WTC11 (cell line): Measurements from ENCODE around the gene BOLA3. TPM values are rescaled to one million over a fixed set of nuclear protein-coding genes. Genes with fewer than 3 reads are reported as not detected.

Source experiments
- ATAC-seq: fragments of 200-7000 bp; cut with Tn5 transposase; 2 replicates; pipeline ENCODE4 v1.10.0; 2021; ENCODE audit warnings: mild to moderate bottlenecking, moderate library complexity
- CTCF ChIA-PET: fragments of 300-600 bp; sonication (Branson Sonifier 250); formaldehyde crosslinking; loops from one replicate; lab custom pipeline; 2021; ENCODE audit warnings: antibody characterized with exemption; lab: Charles Lee
- POLR2A ChIA-PET: fragments of 350-600 bp; sonication (Branson Sonifier 250); formaldehyde crosslinking; loops from one replicate; lab custom pipeline; 2021; ENCODE audit warnings: antibody characterized with exemption; lab: Charles Lee
- DNase-seq: peaks from one replicate; pipeline ENCODE4 v3.0.0; 2021; ENCODE audit warnings: low spot score
- H3K27ac Mint-ChIP-seq: 2 replicates; pipeline ENCODE4 v1.8.0; 2021; ENCODE audit warnings: mixed read lengths
- H3K27me3 Mint-ChIP-seq: 2 replicates; pipeline ENCODE4 v1.8.0; 2021; ENCODE audit warnings: low read depth, mild to moderate bottlenecking, moderate library complexity, mixed read lengths
- H3K36me3 Mint-ChIP-seq: 2 replicates; pipeline ENCODE4 v1.8.0; 2021; ENCODE audit warnings: mixed read lengths
- H3K4me1 Mint-ChIP-seq: 2 replicates; pipeline ENCODE4 v1.8.0; 2022; ENCODE audit warnings: mixed read lengths
- H3K4me3 Mint-ChIP-seq: 2 replicates; pipeline ENCODE4 v1.8.0; 2021; ENCODE audit warnings: mild to moderate bottlenecking, moderate library complexity, mixed read lengths
- H3K9me3 Mint-ChIP-seq: 2 replicates; pipeline ENCODE4 v1.8.0; 2021; ENCODE audit warnings: mixed read lengths
- ARID4B ChIP-seq: sonication (generic); formaldehyde crosslinking; IDR thresholded peaks from 2 replicates; pipeline ENCODE4 v1.8.0; 2023; ENCODE audit warnings: missing genetic modification reagents, mild to moderate bottlenecking, borderline replicate concordance
- CTCF ChIP-seq: fragments of 200-600 bp; IDR thresholded peaks from 2 replicates; pipeline ENCODE4 v1.8.0; 2022; ENCODE audit warnings: antibody characterized with exemption
- E2F4 ChIP-seq: sonication (generic); formaldehyde crosslinking; IDR thresholded peaks from 2 replicates; pipeline ENCODE4 v1.8.1; 2022; ENCODE audit warnings: low read depth, mild to moderate bottlenecking, moderate library complexity, missing genetic modification reagents, borderline replicate concordance
- FOXJ3 ChIP-seq: sonication (generic); formaldehyde crosslinking; IDR thresholded peaks from 2 replicates; pipeline ENCODE4 v1.9.0; 2021; ENCODE audit warnings: missing genetic modification reagents, mild to moderate bottlenecking, borderline replicate concordance
- NFE2L1 ChIP-seq: sonication (generic); formaldehyde crosslinking; IDR thresholded peaks from 2 replicates; pipeline ENCODE4 v1.8.1; 2023; ENCODE audit warnings: missing genetic modification reagents
- PREB ChIP-seq: sonication (generic); formaldehyde crosslinking; IDR thresholded peaks from 2 replicates; pipeline ENCODE4 v1.8.1; 2022; ENCODE audit warnings: mild to moderate bottlenecking, missing genetic modification reagents, moderate library complexity, borderline replicate concordance
- PRRX2 ChIP-seq: fragments of 250-450 bp; sonication (Bioruptor Pico); IDR thresholded peaks from 2 replicates; pipeline ENCODE4 v1.8.0; 2021; ENCODE audit warnings: mild to moderate bottlenecking
- SMAD3 ChIP-seq: sonication (generic); formaldehyde crosslinking; IDR thresholded peaks from 2 replicates; pipeline ENCODE4 v1.8.0; 2022; ENCODE audit warnings: missing genetic modification reagents, mild to moderate bottlenecking, borderline replicate concordance
- TCF7 ChIP-seq: sonication (generic); formaldehyde crosslinking; IDR thresholded peaks from 2 replicates; pipeline ENCODE4 v1.8.0; 2022; ENCODE audit warnings: mild to moderate bottlenecking, low read depth, missing genetic modification reagents, moderate library complexity
- TEAD1 ChIP-seq: sonication (generic); formaldehyde crosslinking; IDR thresholded peaks from 2 replicates; pipeline ENCODE4 v1.8.0; 2022; ENCODE audit warnings: mild to moderate bottlenecking, missing genetic modification reagents
- TP53 ChIP-seq: sonication (generic); formaldehyde crosslinking; IDR thresholded peaks from 2 replicates; pipeline ENCODE4 v1.8.1; 2023; ENCODE audit warnings: mild to moderate bottlenecking, missing genetic modification reagents
- ZMAT4 ChIP-seq: fragments of 250-450 bp; sonication (Bioruptor Pico); IDR thresholded peaks from 2 replicates; pipeline ENCODE4 v1.9.0; 2021; ENCODE audit warnings: mild to moderate bottlenecking
- ZNF138 ChIP-seq: sonication (generic); formaldehyde crosslinking; conservative IDR thresholded peaks from 2 replicates; pipeline ENCODE4 v1.8.1; 2022; ENCODE audit warnings: mild to moderate bottlenecking, moderate library complexity, missing genetic modification reagents
- ZNF416 ChIP-seq: fragments of 250-450 bp; sonication (Bioruptor Pico); IDR thresholded peaks from 2 replicates; pipeline ENCODE4 v1.9.0; 2021; ENCODE audit warnings: mild to moderate bottlenecking, inconsistent platforms
- total RNA-seq: library from RNA; stranded (reverse); gene quantifications from 3 replicates; pipeline ENCODE4 v1.2.3, GENCODE V29; 2021
- TF ChIP-seq, protein P1 (sequence below): sonication (generic); formaldehyde crosslinking; IDR thresholded peaks from 2 replicates; pipeline ENCODE4 v1.8.1; 2023; ENCODE audit warnings: mild to moderate bottlenecking, missing genetic modification reagents
- TF ChIP-seq, protein P2 (sequence below): sonication (generic); formaldehyde crosslinking; IDR thresholded peaks from 2 replicates; pipeline ENCODE4 v1.8.1; 2022; ENCODE audit warnings: mild to moderate bottlenecking, moderate library complexity, missing genetic modification reagents
- TF ChIP-seq, protein P3 (sequence below): sonication (generic); formaldehyde crosslinking; IDR thresholded peaks from 2 replicates; pipeline ENCODE4 v1.8.0; 2023; ENCODE audit warnings: missing genetic modification reagents
- TF ChIP-seq, protein P4 (sequence below): sonication (generic); formaldehyde crosslinking; IDR thresholded peaks from 2 replicates; pipeline ENCODE4 v1.8.0; 2022; ENCODE audit warnings: mild to moderate bottlenecking, missing genetic modification reagents
- TF ChIP-seq, protein P5 (sequence below): sonication (generic); formaldehyde crosslinking; IDR thresholded peaks from 2 replicates; pipeline ENCODE4 v1.8.1; 2023; ENCODE audit warnings: mild to moderate bottlenecking, missing genetic modification reagents, moderate library complexity

BOLA3 gene
- total RNA-seq, 1 experiment from 2014 or later: 58.2 TPM

- ChIA-PET POLR2A (no interaction called here), CTCF (no interaction called here)
- Mint-ChIP-seq H3K4me3 (no peak overlapping the region), H3K4me1 (peaks cover 1% of the 10 kb centered on the region; the same call in 1 of the 2 replicates), H3K27ac (no peak overlapping the region), H3K9me3 (no peaks in the 10 kb centered on the region), H3K36me3 (peaks cover 23% of the 10 kb centered on the region), H3K27me3 (no peaks in the 10 kb centered on the region)
- DNase-seq (no peak), ATAC-seq (no peak)
- no peak for TF ChIP-seq TCF7 (CRISPR knock-in tag)
- no peak for TF ChIP-seq ZNF416 (CRISPR knock-in tag)
- no peak for TF ChIP-seq PREB
- no peak for TF ChIP-seq ZMAT4
- TF ChIP-seq E2F4: no peak
- TF ChIP-seq, protein P1, sequence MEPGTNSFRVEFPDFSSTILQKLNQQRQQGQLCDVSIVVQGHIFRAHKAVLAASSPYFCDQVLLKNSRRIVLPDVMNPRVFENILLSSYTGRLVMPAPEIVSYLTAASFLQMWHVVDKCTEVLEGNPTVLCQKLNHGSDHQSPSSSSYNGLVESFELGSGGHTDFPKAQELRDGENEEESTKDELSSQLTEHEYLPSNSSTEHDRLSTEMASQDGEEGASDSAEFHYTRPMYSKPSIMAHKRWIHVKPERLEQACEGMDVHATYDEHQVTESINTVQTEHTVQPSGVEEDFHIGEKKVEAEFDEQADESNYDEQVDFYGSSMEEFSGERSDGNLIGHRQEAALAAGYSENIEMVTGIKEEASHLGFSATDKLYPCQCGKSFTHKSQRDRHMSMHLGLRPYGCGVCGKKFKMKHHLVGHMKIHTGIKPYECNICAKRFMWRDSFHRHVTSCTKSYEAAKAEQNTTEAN (CRISPR knock-in tag): no peak
- no peak for TF ChIP-seq FOXJ3 (CRISPR knock-in tag)
- TF ChIP-seq ARID4B (CRISPR knock-in tag): no peak
- no peak for TF ChIP-seq NFE2L1
- TF ChIP-seq, protein P2, sequence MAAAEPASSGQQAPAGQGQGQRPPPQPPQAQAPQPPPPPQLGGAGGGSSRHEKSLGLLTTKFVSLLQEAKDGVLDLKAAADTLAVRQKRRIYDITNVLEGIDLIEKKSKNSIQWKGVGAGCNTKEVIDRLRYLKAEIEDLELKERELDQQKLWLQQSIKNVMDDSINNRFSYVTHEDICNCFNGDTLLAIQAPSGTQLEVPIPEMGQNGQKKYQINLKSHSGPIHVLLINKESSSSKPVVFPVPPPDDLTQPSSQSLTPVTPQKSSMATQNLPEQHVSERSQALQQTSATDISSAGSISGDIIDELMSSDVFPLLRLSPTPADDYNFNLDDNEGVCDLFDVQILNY (CRISPR knock-in tag): no peak
- TF ChIP-seq, protein P3, sequence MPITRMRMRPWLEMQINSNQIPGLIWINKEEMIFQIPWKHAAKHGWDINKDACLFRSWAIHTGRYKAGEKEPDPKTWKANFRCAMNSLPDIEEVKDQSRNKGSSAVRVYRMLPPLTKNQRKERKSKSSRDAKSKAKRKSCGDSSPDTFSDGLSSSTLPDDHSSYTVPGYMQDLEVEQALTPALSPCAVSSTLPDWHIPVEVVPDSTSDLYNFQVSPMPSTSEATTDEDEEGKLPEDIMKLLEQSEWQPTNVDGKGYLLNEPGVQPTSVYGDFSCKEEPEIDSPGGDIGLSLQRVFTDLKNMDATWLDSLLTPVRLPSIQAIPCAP (CRISPR knock-in tag): no peak
- TF ChIP-seq SMAD3: no peak
- TF ChIP-seq TP53 (CRISPR knock-in tag): no peak
Measured at GRCh38 chr2:74099271-74099670, 48.4 kb downstream of the BOLA3 start.

- H3K4me3 Mint-ChIP-seq: no peak overlapping the region
- no peak for ATAC-seq
- H3K9me3 Mint-ChIP-seq: no peaks in the 10 kb centered on the region
- no peak overlapping the region for H3K27ac Mint-ChIP-seq
- peaks cover 24% of the 10 kb centered on the region for H3K36me3 Mint-ChIP-seq
- H3K4me1 Mint-ChIP-seq: peaks cover 7% of the 10 kb centered on the region
- H3K27me3 Mint-ChIP-seq: no peaks in the 10 kb centered on the region
- POLR2A ChIA-PET: no interaction called here
- DNase-seq: no peak
- CTCF ChIA-PET: interaction anchor here (0.7 to 1.5 kb wide), 2 partner anchors 9 to 23 kb away, joined by 3 to 4 read pairs; no protein-coding TSS in a partner anchor
- TF ChIP-seq CTCF: no peak
- no peak for TF ChIP-seq PREB
- no peak for TF ChIP-seq PRRX2
- TF ChIP-seq, protein P4, sequence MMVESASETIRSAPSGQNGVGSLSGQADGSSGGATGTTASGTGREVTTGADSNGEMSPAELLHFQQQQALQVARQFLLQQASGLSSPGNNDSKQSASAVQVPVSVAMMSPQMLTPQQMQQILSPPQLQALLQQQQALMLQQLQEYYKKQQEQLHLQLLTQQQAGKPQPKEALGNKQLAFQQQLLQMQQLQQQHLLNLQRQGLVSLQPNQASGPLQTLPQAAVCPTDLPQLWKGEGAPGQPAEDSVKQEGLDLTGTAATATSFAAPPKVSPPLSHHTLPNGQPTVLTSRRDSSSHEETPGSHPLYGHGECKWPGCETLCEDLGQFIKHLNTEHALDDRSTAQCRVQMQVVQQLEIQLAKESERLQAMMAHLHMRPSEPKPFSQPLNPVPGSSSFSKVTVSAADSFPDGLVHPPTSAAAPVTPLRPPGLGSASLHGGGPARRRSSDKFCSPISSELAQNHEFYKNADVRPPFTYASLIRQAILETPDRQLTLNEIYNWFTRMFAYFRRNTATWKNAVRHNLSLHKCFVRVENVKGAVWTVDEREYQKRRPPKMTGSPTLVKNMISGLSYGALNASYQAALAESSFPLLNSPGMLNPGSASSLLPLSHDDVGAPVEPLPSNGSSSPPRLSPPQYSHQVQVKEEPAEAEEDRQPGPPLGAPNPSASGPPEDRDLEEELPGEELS (CRISPR knock-in tag): no peak
- TF ChIP-seq TEAD1 (CRISPR knock-in tag): no peak
- TF ChIP-seq, protein P5, sequence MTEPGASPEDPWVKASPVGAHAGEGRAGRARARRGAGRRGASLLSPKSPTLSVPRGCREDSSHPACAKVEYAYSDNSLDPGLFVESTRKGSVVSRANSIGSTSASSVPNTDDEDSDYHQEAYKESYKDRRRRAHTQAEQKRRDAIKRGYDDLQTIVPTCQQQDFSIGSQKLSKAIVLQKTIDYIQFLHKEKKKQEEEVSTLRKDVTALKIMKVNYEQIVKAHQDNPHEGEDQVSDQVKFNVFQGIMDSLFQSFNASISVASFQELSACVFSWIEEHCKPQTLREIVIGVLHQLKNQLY: no peak
- no peak for TF ChIP-seq ZNF138 (CRISPR knock-in tag)
Measured at GRCh38 chr2:74097574-74097973, 50.1 kb downstream of the BOLA3 start.
